Measurements from ENCODE around the gene TPPP2.

DNA sequence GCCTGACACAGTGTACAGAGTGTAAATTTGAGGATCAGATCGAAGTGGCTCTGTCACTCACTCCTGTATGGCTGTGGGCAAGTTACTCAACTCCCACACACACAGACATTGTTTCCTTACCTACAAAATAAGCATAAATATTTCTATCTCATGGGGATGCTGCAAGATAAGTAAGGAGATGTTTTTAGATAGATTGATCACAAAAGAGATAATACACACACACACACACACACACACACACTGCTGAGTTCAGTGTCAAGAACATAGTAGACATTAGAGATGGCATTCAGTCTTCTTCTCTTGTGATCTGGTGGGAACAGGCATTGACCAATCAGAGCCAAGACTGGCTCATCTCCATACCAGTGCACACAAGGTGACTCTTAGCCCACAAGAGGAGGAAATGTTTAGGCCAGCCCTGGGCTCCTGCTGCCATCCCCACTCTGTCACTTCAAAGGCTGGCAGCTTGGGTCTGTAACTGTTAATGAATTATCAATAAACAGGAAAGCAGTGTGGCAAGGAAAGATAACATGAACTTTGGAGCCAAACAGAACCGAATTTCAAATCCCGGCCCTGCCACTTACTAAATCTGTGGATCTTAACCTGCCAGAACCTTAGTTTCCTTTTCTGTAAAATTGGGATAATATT lies 24.2 kb downstream of the TPPP2 start:
- TF ChIP-seq CTCF (IDR thresholded peaks at IDR 0.05) (no peak), EP300 (IDR thresholded peaks at IDR 0.05) (no peak), POLR2AphosphoS5 (IDR thresholded peaks at IDR 0.05) (no peak), POLR2A (IDR thresholded peaks at IDR 0.05) (no peak)

All from gastroesophageal sphincter (tissue), 3 donors.